Transverse colon (tissue), 4 donors: ENCODE results near the gene RGS5. TPM values are rescaled to one million over a fixed set of nuclear protein-coding genes. Genes with fewer than 3 reads are reported as not detected.

ENCODE experiments used
- DNase-seq: peaks from one replicate; pipeline ENCODE4 v3.0.0-alpha.2; 2019
- H3K27ac ChIP-seq, 4 donors: fragments of 200-600 bp; sonication (generic); 2 replicates each; pipeline ENCODE4 v1.5.1; 2016 to 2018; ENCODE audit warnings: inconsistent platforms in 4 of 4
- H3K27me3 ChIP-seq: fragments of 200-600 bp; sonication (generic); 2 replicates; pipeline ENCODE4 v1.5.1; 2017; ENCODE audit warnings: inconsistent platforms
- H3K36me3 ChIP-seq, 4 donors: fragments of 200-600 bp; sonication (generic); 2 replicates each; pipeline ENCODE4 v1.5.1; 2017 to 2019; ENCODE audit warnings: inconsistent platforms in 4 of 4
- H3K4me1 ChIP-seq, 4 donors: fragments of 200-600 bp; sonication (generic); 2 replicates each; pipeline ENCODE4 v1.5.1; 2017 to 2020; ENCODE audit warnings: inconsistent platforms in 4 of 4
- H3K4me3 ChIP-seq, 4 donors: fragments of 200-600 bp; sonication (generic); 1 replicate in 1 of 4; 2 replicates in 3 of 4; pipeline versions ENCODE4 v1.5.1 to v1.6.1; 2017 to 2019; ENCODE audit warnings: inconsistent platforms in 4 of 4
- H3K9me3 ChIP-seq, 2 donors: fragments of 200-600 bp; sonication (generic); 2 replicates each; pipeline ENCODE4 v1.5.1; 2017 to 2019; ENCODE audit warnings: inconsistent platforms in 2 of 2
- CTCF ChIP-seq, 5 experiments: fragments of 200-600 bp in 3 of 5; fragments of 450-650 bp in 2 of 5; sonication (generic) in 3 of 5; IDR thresholded peaks; 1 replicate in 2 of 5; 2 replicates in 3 of 5; pipeline ENCODE4 v1.5.1; 2016 to 2017; ENCODE audit warnings: antibody characterized with exemption in 5 of 5, inconsistent platforms in 3 of 5, mild to moderate bottlenecking in 2 of 5, moderate library complexity in 1 of 5
- EP300 ChIP-seq: sonication (generic); formaldehyde crosslinking; IDR thresholded peaks from one replicate; pipeline ENCODE4 v1.6.1; 2017; ENCODE audit warnings: antibody characterized with exemption, low read depth
- POLR2A ChIP-seq: fragments of 450-650 bp; IDR thresholded peaks from one replicate; pipeline ENCODE4 v1.6.1; 2016; ENCODE audit warnings: antibody characterized with exemption, mild to moderate bottlenecking, moderate library complexity
- POLR2AphosphoS5 ChIP-seq, 3 donors: sonication (generic); formaldehyde crosslinking; IDR thresholded peaks; one replicate each; pipeline ENCODE4 v1.6.1; 2016; ENCODE audit warnings: antibody characterized with exemption in 3 of 3
- WGBS, 2 donors: methylation state at CpG; one replicate each; pipeline ENCODE4 v1.1.5; 2018; ENCODE audit warnings: low coverage in 1 of 2; 5-methylcytosine and 5-hydroxymethylcytosine counted together
- in situ Hi-C, 4 donors: fragments of 200-750 bp; cut with MboI; loops; one replicate each; pipeline versions ENCODE4 v1.15.0 to v1.15.1; 2017; ENCODE audit warnings: low sequenced_read_pairs in 3 of 4, low pct_ligation_motif_present in 1 of 4, low pct_unique_long_range_greater_than_20kb in 1 of 4
- intact Hi-C: fragments of 100-400 bp; cut with DNase I; formaldehyde crosslinking; loops from one replicate; pipeline ENCODE4 v1.15.1; 2023; ENCODE audit warnings: low total_unique reads
- total RNA-seq, 4 donors: library from RNA; depleted of rRNA; stranded (reverse); fragments of >200 nt; gene quantifications; one replicate each; pipeline ENCODE4 v1.1.0, GENCODE V29; 2016

Gene RGS5
- total RNA-seq, 4 donors from 2014 or later, result 28.1 to 55.6 (median 41.8) TPM

GRCh38 chr1:163148911-163149310 is 53.8 kb downstream of the RGS5 start:
- in situ Hi-C loops, result no loop called here
- no peaks in the 10 kb centered on the region for H3K36me3 ChIP-seq
- no peaks in the 10 kb centered on the region for H3K4me1 ChIP-seq
- no peak for TF ChIP-seq POLR2A
- WGBS, 2 donors, result 56 to 85% methylated on average over 1 to 2 of the region's 2 CpGs
- no peak overlapping the region for H3K4me3 ChIP-seq
- H3K27me3 ChIP-seq, result no peaks in the 10 kb centered on the region
- DNase-seq, result no peak
- no peaks in the 10 kb centered on the region for H3K9me3 ChIP-seq
- H3K27ac ChIP-seq, result no peak overlapping the region
- intact Hi-C loops, result no loop called here

DNA sequence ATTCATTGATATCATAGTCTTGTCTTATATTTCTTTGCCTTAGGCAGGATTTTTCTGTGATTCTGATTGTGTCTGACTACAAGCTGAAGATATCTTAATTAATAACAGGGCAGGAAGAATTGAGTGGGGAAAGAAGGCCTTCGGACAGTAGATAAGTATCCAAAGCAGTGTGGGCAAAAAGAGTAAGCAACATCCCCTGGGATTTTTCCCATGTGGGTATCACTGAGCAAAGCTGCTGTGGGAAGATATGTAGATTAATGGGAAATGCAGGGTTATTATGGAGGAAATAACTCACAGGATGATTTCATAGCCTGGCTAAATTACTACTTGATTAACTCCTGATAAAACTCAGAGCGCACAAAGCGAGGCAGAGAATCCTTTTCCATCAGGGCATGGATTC is 55.7 kb downstream of the RGS5 start:
- TF ChIP-seq POLR2A, result no peak
- TF ChIP-seq CTCF (IDR thresholded peaks at IDR 0.05), result no peak
- no peak for TF ChIP-seq POLR2AphosphoS5 (IDR thresholded peaks at IDR 0.05)
- no peak for TF ChIP-seq EP300

GRCh38 chr1:163145435-163145834 is 57.3 kb downstream of the RGS5 start:
- H3K9me3 ChIP-seq, result no peaks in the 10 kb centered on the region
- H3K36me3 ChIP-seq, result no peaks in the 10 kb centered on the region
- intact Hi-C loops (no loop called here), in situ Hi-C loops (no loop called here)
- whole genome bisulfite sequencing, 2 donors, result 92% methylated on average over 1 of the region's 1 CpG
- no peak overlapping the region for H3K4me3 ChIP-seq
- H3K27me3 ChIP-seq, result no peaks in the 10 kb centered on the region
- H3K27ac ChIP-seq, result no peak overlapping the region
- TF ChIP-seq CTCF (IDR thresholded peaks at IDR 0.05) (no peak), EP300 (no peak), POLR2A (no peak), POLR2AphosphoS5 (IDR thresholded peaks at IDR 0.05) (no peak)
- no peak for DNase-seq
- H3K4me1 ChIP-seq, result no peaks in the 10 kb centered on the region

More for the DNA sequence above, 55.7 kb downstream of the RGS5 start:
- Histone ChIP-seq H3K4me1 (no peaks in the 10 kb centered on the region), H3K36me3 (no peaks in the 10 kb centered on the region), H3K27ac (no peak overlapping the region), H3K27me3 (no peaks in the 10 kb centered on the region), H3K9me3 (no peaks in the 10 kb centered on the region), H3K4me3 (no peak overlapping the region)
- intact Hi-C loops (no loop called here), in situ Hi-C loops (no loop called here)
- 90 to 94% methylated on average over 1 to 3 of the region's 3 CpGs for WGBS, 2 donors
- no peak for DNase-seq

GRCh38 chr1:163144418-163144817 is 58.3 kb downstream of the RGS5 start:
- Histone ChIP-seq H3K36me3 (no peaks in the 10 kb centered on the region), H3K4me3 (no peak overlapping the region), H3K4me1 (no peaks in the 10 kb centered on the region), H3K27ac (no peak overlapping the region), H3K27me3 (no peaks in the 10 kb centered on the region), H3K9me3 (no peaks in the 10 kb centered on the region)
- no peak for DNase-seq
- intact Hi-C loops, result no loop called here
- WGBS, 2 donors, result 68 to 76% methylated on average over 2 to 3 of the region's 3 CpGs
- in situ Hi-C loops, result no loop called here
- TF ChIP-seq POLR2A (no peak), CTCF (IDR thresholded peaks at IDR 0.05) (no peak), EP300 (no peak), POLR2AphosphoS5 (IDR thresholded peaks at IDR 0.05) (no peak)

DNA sequence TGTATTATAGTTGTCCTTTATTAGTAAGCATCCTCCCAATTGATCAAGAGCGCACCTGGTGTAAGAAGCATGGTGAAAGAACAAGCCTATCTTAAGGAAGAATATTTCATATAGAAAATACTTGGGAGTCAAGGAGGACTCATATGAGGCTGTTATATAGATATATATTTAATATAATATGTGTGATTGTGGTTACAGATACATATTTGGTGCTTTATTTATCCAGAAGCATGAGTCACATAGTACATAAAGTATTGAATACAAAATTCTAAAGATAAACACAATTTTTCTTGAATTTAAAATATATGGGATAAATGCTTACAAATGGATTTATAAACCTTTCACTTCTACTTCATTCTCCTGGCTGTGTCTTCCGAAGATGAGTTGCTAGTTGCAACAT is 60.6 kb downstream of the RGS5 start:
- no peaks in the 10 kb centered on the region for H3K27me3 ChIP-seq
- no peak overlapping the region for H3K27ac ChIP-seq
- no peaks in the 10 kb centered on the region for H3K36me3 ChIP-seq
- in situ Hi-C loops (no loop called here), intact Hi-C loops (no loop called here)
- H3K9me3 ChIP-seq, result no peaks in the 10 kb centered on the region
- no peak overlapping the region for H3K4me3 ChIP-seq
- no peaks in the 10 kb centered on the region for H3K4me1 ChIP-seq
- WGBS, 2 donors, result 90 to 91% methylated on average over 2 of the region's 2 CpGs
- no peak for DNase-seq
- TF ChIP-seq EP300 (no peak), POLR2A (no peak), POLR2AphosphoS5 (IDR thresholded peaks at IDR 0.05) (no peak)
